Smooth muscle cell (in vitro differentiated cells): ENCODE results near the gene GGT6. TPM values are rescaled to one million over a fixed set of nuclear protein-coding genes. Genes with fewer than 3 reads are reported as not detected.
A peak's percentile ranks its signal among the peaks of the same experiment; 100 is the strongest.

Experiments used
- DNase-seq: peaks from one replicate; lab custom pipeline; 2025; ENCODE audit not compliant: unreplicated experiment; lab: John Stamatoyannopoulos, UW
- H2AFZ ChIP-seq: fragments of 200-600 bp; sonication (generic); 2 replicates; pipeline ENCODE4 v1.6.0; 2016; ENCODE audit warnings: antibody characterized with exemption, low read depth, mild to moderate bottlenecking
- H3F3A ChIP-seq: fragments of 200-600 bp; sonication (generic); 2 replicates; pipeline ENCODE4 v1.6.0; 2017; ENCODE audit warnings: antibody characterized with exemption, low read depth
- H3K27ac ChIP-seq: fragments of 200-600 bp; sonication (generic); 2 replicates; pipeline ENCODE4 v1.5.1; 2016; ENCODE audit warnings: low read depth, mild to moderate bottlenecking
- H3K27me3 ChIP-seq: fragments of 200-600 bp; sonication (generic); 2 replicates; pipeline ENCODE4 v1.6.1; 2016; ENCODE audit warnings: low read depth, mild to moderate bottlenecking
- H3K36me3 ChIP-seq: fragments of 200-600 bp; sonication (generic); 2 replicates; pipeline ENCODE4 v1.5.1; 2016; ENCODE audit warnings: low read depth
- H3K4me1 ChIP-seq: fragments of 200-600 bp; sonication (generic); 2 replicates; pipeline ENCODE4 v1.5.1; 2016; ENCODE audit warnings: low read depth
- H3K4me2 ChIP-seq: fragments of 200-600 bp; sonication (generic); 2 replicates; pipeline ENCODE4 v1.6.0; 2016; ENCODE audit warnings: mild to moderate bottlenecking
- H3K4me3 ChIP-seq: fragments of 200-600 bp; sonication (generic); 2 replicates; pipeline ENCODE4 v1.5.1; 2016; ENCODE audit warnings: mild to moderate bottlenecking
- H3K79me2 ChIP-seq: fragments of 200-600 bp; sonication (generic); 2 replicates; pipeline ENCODE4 v1.6.0; 2016; ENCODE audit warnings: low read depth, mild to moderate bottlenecking
- H3K9ac ChIP-seq: fragments of 200-600 bp; sonication (generic); 2 replicates; pipeline ENCODE4 v1.6.0; 2016; ENCODE audit warnings: low read depth
- H3K9me3 ChIP-seq: fragments of 200-600 bp; sonication (generic); replicated peaks from 2 replicates; pipeline ENCODE4 v1.5.1; 2016; ENCODE audit warnings: low read depth
- H4K20me1 ChIP-seq: fragments of 200-600 bp; sonication (generic); 2 replicates; pipeline ENCODE4 v1.6.0; 2016; ENCODE audit warnings: low read depth
- CTCF ChIP-seq: fragments of 200-600 bp; sonication (generic); IDR thresholded peaks from 2 replicates; pipeline ENCODE4 v1.5.1; 2017; ENCODE audit warnings: borderline replicate concordance, mild to moderate bottlenecking, antibody characterized with exemption; ENCODE audit not compliant: insufficient read depth, poor library complexity, severe bottlenecking
- WGBS: methylation state at CpG from one replicate; pipeline ENCODE4 v1.1.7; 2016; ENCODE audit warnings: low lambda C conversion rate; 5-methylcytosine and 5-hydroxymethylcytosine counted together
- polyA plus RNA-seq: library from polyadenylated mRNA; unstranded; fragments of >200 nt; fragmentation: Nextera tagmentation; extraction: Ambion mirVana; gene quantifications from 2 replicates; pipeline ENCODE4 v1.2.1, GENCODE V29; 2016
- total RNA-seq: library from RNA; depleted of rRNA; stranded (reverse); fragments of >200 nt; gene quantifications from 2 replicates; pipeline ENCODE4 v1.2.3, GENCODE V29; 2014

The GGT6 gene
- total and polyA plus RNA-seq, 2 experiments from 2014 or later: 0.27 TPM; not detected in 1

- no peaks in the 10 kb centered on the region for H4K20me1 ChIP-seq
- peak overlapping the region; percentile 34 for H3K4me2 ChIP-seq
- TF ChIP-seq CTCF: no peak
- H3K4me3 ChIP-seq: no peak overlapping the region
- H3F3A ChIP-seq: peaks cover 6% of the 10 kb centered on the region
- no peaks in the 10 kb centered on the region for H3K79me2 ChIP-seq
- H3K9ac ChIP-seq: no peak overlapping the region
- peaks cover 19% of the 10 kb centered on the region for H3K4me1 ChIP-seq
- H3K36me3 ChIP-seq: no peaks in the 10 kb centered on the region
- peak overlapping the region; percentile 54 for H3K27ac ChIP-seq
- 43% methylated on average over 7 of the region's 7 CpGs for WGBS
- H3K9me3 ChIP-seq: no peaks in the 10 kb centered on the region
- DNase-seq: no peak
- no peaks in the 10 kb centered on the region for H3K27me3 ChIP-seq
- H2AFZ ChIP-seq: no peak overlapping the region
These were observed 13.3 kb upstream of the GGT6 start for GRCh38 chr17:4573669-4574068.

GRCh38 chr17:4573115-4573514, 12.7 kb upstream of the GGT6 start:
- Histone ChIP-seq H3K4me2 (no peak overlapping the region), H3K4me1 (peaks cover 19% of the 10 kb centered on the region), H3K9me3 (no peaks in the 10 kb centered on the region), H3K27ac (peak overlapping the region; percentile 54), H3K9ac (no peak overlapping the region), H3K79me2 (no peaks in the 10 kb centered on the region), H4K20me1 (no peaks in the 10 kb centered on the region), H3K27me3 (no peaks in the 10 kb centered on the region), H2AFZ (no peak overlapping the region), H3K4me3 (no peak overlapping the region), H3K36me3 (no peaks in the 10 kb centered on the region), H3F3A (peaks cover 6% of the 10 kb centered on the region)
- TF ChIP-seq CTCF: no peak
- no peak for DNase-seq
- 93% methylated on average over 4 of the region's 4 CpGs for WGBS

- H3K9me3 ChIP-seq: no peaks in the 10 kb centered on the region
- no peak for DNase-seq
- WGBS: 59% methylated on average over 9 of the region's 9 CpGs
- no peak overlapping the region for H3K4me3 ChIP-seq
- no peaks in the 10 kb centered on the region for H3K27me3 ChIP-seq
- H3K9ac ChIP-seq: no peak overlapping the region
- peaks cover 6% of the 10 kb centered on the region for H3F3A ChIP-seq
- TF ChIP-seq CTCF: no peak
- no peak overlapping the region for H2AFZ ChIP-seq
- peak overlapping the region; percentile 54 for H3K27ac ChIP-seq
- H4K20me1 ChIP-seq: no peaks in the 10 kb centered on the region
- peaks cover 14% of the 10 kb centered on the region for H3K4me1 ChIP-seq
- no peaks in the 10 kb centered on the region for H3K79me2 ChIP-seq
- H3K4me2 ChIP-seq: no peak overlapping the region
- no peaks in the 10 kb centered on the region for H3K36me3 ChIP-seq
These were observed 11.8 kb upstream of the GGT6 start for GRCh38 chr17:4572131-4572530.

- Histone ChIP-seq H3K4me1 (no peaks in the 10 kb centered on the region), H3K9ac (no peak overlapping the region), H3K79me2 (no peaks in the 10 kb centered on the region), H3K27ac (no peak overlapping the region), H2AFZ (no peak overlapping the region), H3K27me3 (no peaks in the 10 kb centered on the region), H3K36me3 (no peaks in the 10 kb centered on the region), H3K4me3 (no peak overlapping the region), H4K20me1 (no peaks in the 10 kb centered on the region), H3K9me3 (no peaks in the 10 kb centered on the region), H3K4me2 (no peak overlapping the region), H3F3A (peaks cover 6% of the 10 kb centered on the region)
- DNase-seq: no peak
- TF ChIP-seq CTCF: no peak
- 50% methylated on average over 1 of the region's 1 CpG for WGBS
These were observed 9.2 kb upstream of the GGT6 start for GRCh38 chr17:4569591-4569990.
